GM12891 (cell line): Measurements from ENCODE around the gene VIM.

Experiments used
- POLR2A ChIP-seq: IDR thresholded peaks from 2 replicates; pipeline ENCODE4 v1.6.1; 2011; ENCODE audit warnings: low read depth, low read length, control low read depth
- POU2F2 ChIP-seq: IDR thresholded peaks from 2 replicates; pipeline ENCODE4 v1.6.1; 2011; ENCODE audit warnings: low read depth, mild to moderate bottlenecking, control low read depth, low read length, moderate library complexity

DNA sequence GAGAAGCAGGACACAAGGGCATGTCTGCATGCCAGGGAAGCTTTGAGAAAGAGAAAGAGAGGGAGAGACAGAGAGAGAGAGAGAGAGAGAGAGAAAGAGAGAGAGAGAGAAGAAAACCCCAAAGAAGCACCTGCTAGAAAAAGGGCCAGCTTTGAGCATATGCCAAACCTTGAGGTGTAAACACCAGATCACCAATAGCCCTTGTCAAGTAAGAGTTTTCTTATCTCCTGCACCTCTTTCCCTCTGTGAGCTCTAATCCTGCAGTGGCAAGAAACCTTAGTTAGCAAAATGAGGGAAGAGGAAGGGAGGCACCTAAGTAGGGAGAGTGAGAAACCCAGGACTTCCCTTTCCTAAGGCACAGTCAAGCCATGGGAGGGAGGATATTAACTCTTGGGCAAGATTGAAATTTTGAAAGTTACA is 15.2 kb upstream of the VIM start:
- no peak for TF ChIP-seq POLR2A
- no peak for TF ChIP-seq POU2F2
